ENCODE results near the gene PHC2. TPM values are rescaled to one million over a fixed set of nuclear protein-coding genes. Genes with fewer than 3 reads are reported as not detected.

Gene PHC2
- total RNA-seq, 1 donor = 75.6 TPM

- H3K4me3 ChIP-seq (ENCODE audit: low read depth, low read length) = no peak overlapping the region
- DNase-seq (ENCODE audit: low read depth) = no peak
- TF ChIP-seq CTCF (IDR thresholded peaks at IDR 0.05; ENCODE audit: insufficient read depth, low read depth, low read length) = no peak
Observed at GRCh38 chr1:33322870-33323585, 107.9 kb downstream of the PHC2 start.

- no peak overlapping the region for H3K4me3 ChIP-seq (ENCODE audit: low read depth, low read length)
- no peak for DNase-seq (ENCODE audit: low read depth)
- no peak for TF ChIP-seq CTCF (IDR thresholded peaks at IDR 0.05; ENCODE audit: insufficient read depth, low read depth, low read length)
Observed at GRCh38 chr1:33322109-33322508, 108.8 kb downstream of the PHC2 start.

GRCh38 chr1:33321178-33321577 lies 109.7 kb downstream of the PHC2 start:
- no peak for TF ChIP-seq CTCF (IDR thresholded peaks at IDR 0.05; ENCODE audit: insufficient read depth, low read depth, low read length)
- no peak for DNase-seq (ENCODE audit: low read depth)
- H3K4me3 ChIP-seq (ENCODE audit: low read depth, low read length) = no peak overlapping the region

DNA sequence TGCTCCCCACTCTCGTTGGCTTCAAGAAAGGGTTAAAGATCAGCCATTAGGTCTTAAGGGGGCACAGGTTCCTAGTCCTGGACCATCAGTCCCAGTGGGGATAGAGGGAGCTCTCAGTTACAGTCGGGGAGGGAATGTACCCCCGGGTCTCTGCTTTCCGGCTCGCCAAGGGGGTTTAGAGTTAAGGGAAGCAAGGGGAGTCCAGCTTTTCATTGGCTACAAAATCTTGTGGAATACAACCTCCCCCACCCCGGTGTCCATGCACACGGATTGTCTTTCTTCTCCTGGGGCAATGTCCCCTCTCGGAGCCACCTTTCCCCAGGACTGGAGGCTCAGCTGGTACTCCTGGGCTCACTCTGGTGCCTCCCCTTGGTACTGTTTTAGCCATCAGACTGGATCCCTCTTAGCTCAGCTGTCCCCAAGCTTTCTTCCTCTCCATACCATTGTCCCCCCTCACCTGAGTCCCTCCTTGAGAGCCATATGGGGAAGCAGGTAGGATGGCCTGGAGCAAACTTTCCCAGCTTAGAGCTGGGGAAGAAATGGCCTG lies 110.2 kb downstream of the PHC2 start, which contains the start of gene A3GALT2:
TSS of gene A3GALT2 (minus strand) at position 480 of the 547 bp plus-strand sequence. CDS start at position 480, 0 bp downstream.
- DNase-seq (ENCODE audit: low read depth) = no peak
- H3K4me3 ChIP-seq (ENCODE audit: low read depth, low read length) = no peak within 1 kb of the TSS
- TF ChIP-seq CTCF (IDR thresholded peaks at IDR 0.05; ENCODE audit: insufficient read depth, low read depth, low read length) = no peak

- DNase-seq (ENCODE audit: low read depth) = no peak
- TF ChIP-seq CTCF (IDR thresholded peaks at IDR 0.05; ENCODE audit: insufficient read depth, low read depth, low read length) = no peak
- no peak overlapping the region for H3K4me3 ChIP-seq (ENCODE audit: low read depth, low read length)
Observed at GRCh38 chr1:33319949-33320618, 110.8 kb downstream of the PHC2 start.

GRCh38 chr1:33319186-33319948 lies 111.5 kb downstream of the PHC2 start:
- no peak for DNase-seq (ENCODE audit: low read depth)
- H3K4me3 ChIP-seq (ENCODE audit: low read depth, low read length) = no peak overlapping the region
- TF ChIP-seq CTCF (IDR thresholded peaks at IDR 0.05; ENCODE audit: insufficient read depth, low read depth, low read length) = no peak

Measured in fibroblast of villous mesenchyme (primary cell).